K562 treated with DMSO at 1 percent for 48 hours (cell line): ENCODE data around the gene LY6G5C. TPM values are rescaled to one million over a fixed set of nuclear protein-coding genes. Genes with fewer than 3 reads are reported as not detected.

ENCODE experiments used
- total RNA-seq: library from RNA; unstranded; fragments of 300-600 nt; gene quantifications from 2 replicates; pipeline ENCODE4 v1.2.3, GENCODE V29; 2022; ENCODE audit warnings: low replicate concordance; ENCODE audit errors: extremely low read depth

LY6G5C gene
- not detected in 2 replicates for total RNA-seq

GRCh38 chr6:31680226-31681134 is at the start of gene LY6G5C:
TSS of gene LY6G5C (minus strand) at chr6:31681067. CDS start at chr6:31680373, 694 bp downstream.

GRCh38 chr6:31728767-31729514 is 48.1 kb upstream of the LY6G5C start, which contains the start of gene DDAH2:
TSS of gene DDAH2 (minus strand) at chr6:31729299. CDS start at chr6:31729161, 138 bp downstream.

GRCh38 chr6:31723245-31723979 is 42.5 kb upstream of the LY6G5C start, which contains the start of gene MPIG6B:
TSS of gene MPIG6B (plus strand) at chr6:31723373. CDS start at chr6:31723384, 11 bp downstream.

GRCh38 chr6:31721351-31722020 is 40.6 kb upstream of the LY6G5C start, which contains the start of gene LY6G6C:
TSS of gene LY6G6C (minus strand) at chr6:31721746. CDS start at chr6:31721679, 67 bp downstream.

GRCh38 chr6:31715022-31715958 is 34.4 kb upstream of the LY6G5C start, which contains the start of gene LY6G6D:
TSS of gene LY6G6D (plus strand) at chr6:31715348. CDS start at chr6:31715356, 8 bp downstream.

GRCh38 chr6:31706599-31706998 is 25.7 kb upstream of the LY6G5C start, which contains the start of gene LY6G6F:
TSS of gene LY6G6F (plus strand) at chr6:31706866. CDS start at chr6:31706907, 41 bp downstream.

GRCh38 chr6:31702819-31703716 is 22.2 kb upstream of the LY6G5C start, which contains the start of gene ABHD16A:
TSS of gene ABHD16A (minus strand) at chr6:31703324. CDS start at chr6:31703281, 43 bp downstream.

GRCh38 chr6:31669676-31670075 is 11.2 kb downstream of the LY6G5C start, which contains the start of gene LY6G5B:
TSS of gene LY6G5B (plus strand) at chr6:31669976. CDS start at chr6:31670951, 975 bp downstream.

GRCh38 chr6:31665501-31666336 is 15.1 kb downstream of the LY6G5C start, which contains the start of gene CSNK2B:
TSS of gene CSNK2B (plus strand) at chr6:31666080. CDS start at chr6:31666832, 752 bp downstream.

GRCh38 chr6:31664790-31665500 is 15.9 kb downstream of the LY6G5C start, which contains the start of gene GPANK1:
TSS of gene GPANK1 (minus strand) at chr6:31664997. CDS start at chr6:31664478, 519 bp downstream.

GRCh38 chr6:31660381-31661261 is 20.2 kb downstream of the LY6G5C start, which contains the start of gene C6orf47:
TSS of gene C6orf47 (minus strand) at chr6:31660778. CDS start at chr6:31659947, 831 bp downstream.

GRCh38 chr6:31655349-31656237 is 25.3 kb downstream of the LY6G5C start, which contains the start of gene APOM:
TSS of gene APOM (plus strand) at chr6:31655894. CDS start at chr6:31655967, 73 bp downstream.

